Loucy (cell line): Measurements from ENCODE around the gene SDK1.

Experiments used
- CTCF ChIP-seq: fragments of 200-600 bp; sonication (generic); conservative IDR thresholded peaks from 2 replicates; pipeline ENCODE4 v1.5.1; 2014; ENCODE audit warnings: mild to moderate bottlenecking, antibody characterized with exemption, low read length
- EZH2phosphoT487 ChIP-seq: fragments of 200-600 bp; IDR thresholded peaks from 2 replicates; pipeline ENCODE4 v1.6.1; 2018; ENCODE audit warnings: antibody characterized with exemption, mild to moderate bottlenecking, moderate library complexity, borderline replicate concordance

- TF ChIP-seq CTCF = no peak
- no peak for TF ChIP-seq EZH2phosphoT487
These were observed 768.4 kb downstream of the SDK1 start for GRCh38 chr7:4069268-4070095.
